Activated naive CD4-positive, alpha-beta T cell treated with anti-CD3 and anti-CD28 coated beads for 36 hours (primary cell): Measurements from ENCODE around the gene ATP5PB. TPM values are rescaled to one million over a fixed set of nuclear protein-coding genes. Genes with fewer than 3 reads are reported as not detected.

Experiments used
- CTCF ChIA-PET: fragments of 350-600 bp; sonication (Branson Sonifier 250); formaldehyde crosslinking; loops from one replicate; lab custom pipeline; 2021; ENCODE audit warnings: antibody characterized with exemption; lab: Charles Lee
- DNase-seq: peaks from one replicate; pipeline ENCODE4 v3.0.0-alpha.2; 2020
- H3K27ac Mint-ChIP-seq: one replicate; pipeline ENCODE4 v1.8.0; 2021; ENCODE audit warnings: mild to moderate bottlenecking, mixed read lengths
- H3K27me3 Mint-ChIP-seq: one replicate; pipeline ENCODE4 v1.8.0; 2021; ENCODE audit warnings: low read depth, mixed read lengths
- H3K36me3 Mint-ChIP-seq: one replicate; pipeline ENCODE4 v1.8.0; 2021; ENCODE audit warnings: low read depth, mixed read lengths
- H3K4me1 Mint-ChIP-seq: one replicate; pipeline ENCODE4 v1.8.0; 2021; ENCODE audit warnings: low read depth, mixed read lengths
- H3K4me3 Mint-ChIP-seq: one replicate; pipeline ENCODE4 v1.8.0; 2021; ENCODE audit warnings: mild to moderate bottlenecking, moderate library complexity, mixed read lengths
- H3K9me3 Mint-ChIP-seq: one replicate; pipeline ENCODE4 v1.8.0; 2021; ENCODE audit warnings: mixed read lengths
- intact Hi-C: fragments of 100-400 bp; cut with micrococcal nuclease; formaldehyde crosslinking; loops from one replicate; pipeline ENCODE4 v1.15.1; 2023
- total RNA-seq, 2 experiments: library from RNA; stranded (reverse); gene quantifications; one replicate each; pipeline ENCODE4 v1.2.3, GENCODE V29; 2021

The ATP5PB gene
- total RNA-seq, 2 experiments from 2014 or later: 324 to 331 TPM

DNA sequence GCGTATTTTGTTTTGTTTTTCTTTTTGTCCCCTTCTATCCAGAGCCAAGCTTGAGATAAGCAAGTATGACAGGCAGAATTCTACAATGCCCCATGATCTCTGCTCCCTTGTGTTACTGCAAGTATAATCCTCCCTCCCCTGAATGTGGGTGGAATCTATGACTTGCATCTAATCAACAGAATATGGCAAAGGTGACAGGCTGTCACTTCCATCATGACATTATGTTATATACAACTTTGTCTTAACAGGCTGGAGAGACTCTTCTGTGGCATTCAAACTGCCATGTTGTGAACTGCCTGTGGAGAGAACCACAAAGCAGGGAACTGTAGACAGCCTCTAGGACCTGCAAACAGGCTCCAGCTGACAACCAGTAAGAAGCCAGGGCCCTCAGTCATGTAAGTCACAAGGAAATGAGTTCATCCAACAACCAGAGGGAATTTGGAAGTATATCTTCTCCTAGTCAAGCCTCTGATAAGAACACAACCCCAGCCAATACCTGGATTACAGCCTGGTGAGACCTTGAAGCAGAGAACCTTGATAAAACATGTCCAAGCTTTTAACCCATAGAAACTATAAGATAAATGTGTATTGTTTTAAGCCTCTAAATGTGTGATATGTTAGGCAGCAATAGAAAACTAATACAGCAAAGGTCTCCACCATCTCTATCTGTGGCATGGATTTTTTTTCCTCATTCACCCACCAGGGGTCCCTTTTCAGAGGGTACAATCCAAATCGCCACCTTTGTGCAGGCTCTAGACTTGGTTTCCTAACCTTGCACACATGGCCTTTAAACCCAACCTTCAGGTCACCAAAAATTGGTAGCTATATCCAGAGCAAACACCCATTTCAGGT is 18.8 kb downstream of the ATP5PB start:
- no peaks in the 10 kb centered on the region for H3K9me3 Mint-ChIP-seq
- H3K4me3 Mint-ChIP-seq: no peak overlapping the region
- H3K4me1 Mint-ChIP-seq: peaks cover 15% of the 10 kb centered on the region
- H3K27me3 Mint-ChIP-seq: no peaks in the 10 kb centered on the region
- intact Hi-C loops: no loop called here
- DNase-seq: no peak
- peaks cover 12% of the 10 kb centered on the region for H3K36me3 Mint-ChIP-seq
- CTCF ChIA-PET: interaction anchor here (1.3 kb wide), 1 partner anchor 40 kb away, joined by 4 read pairs; no protein-coding TSS in a partner anchor
- no peak overlapping the region for H3K27ac Mint-ChIP-seq

DNA sequence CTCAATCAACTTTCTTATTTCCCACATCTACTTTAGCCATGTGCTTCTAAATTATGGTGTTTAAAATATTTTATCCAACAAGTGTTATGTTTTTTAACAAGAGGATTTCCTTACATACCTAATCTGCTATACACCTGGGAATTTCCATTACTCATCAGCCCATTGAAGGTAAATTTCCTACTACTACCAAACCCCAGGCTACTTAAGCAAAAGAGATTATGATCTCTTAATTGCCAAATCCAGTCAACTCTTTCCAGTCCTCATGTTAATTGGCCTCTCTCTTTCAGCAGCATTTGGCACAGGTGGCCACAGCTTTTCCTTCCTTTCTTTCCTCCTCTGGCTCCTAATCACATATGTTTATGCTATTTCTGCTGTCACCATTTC is 19.4 kb downstream of the ATP5PB start:
- Mint-ChIP-seq H3K27me3 (no peaks in the 10 kb centered on the region), H3K36me3 (peaks cover 8% of the 10 kb centered on the region), H3K9me3 (no peaks in the 10 kb centered on the region), H3K4me1 (peaks cover 14% of the 10 kb centered on the region), H3K4me3 (no peak overlapping the region), H3K27ac (no peak overlapping the region)
- CTCF ChIA-PET: interaction anchor here (0.7 to 1.3 kb wide), 2 partner anchors 39 to 345 kb away, joined by 4 read pairs; no protein-coding TSS in a partner anchor
- intact Hi-C loops: no loop called here
- no peak for DNase-seq

DNA sequence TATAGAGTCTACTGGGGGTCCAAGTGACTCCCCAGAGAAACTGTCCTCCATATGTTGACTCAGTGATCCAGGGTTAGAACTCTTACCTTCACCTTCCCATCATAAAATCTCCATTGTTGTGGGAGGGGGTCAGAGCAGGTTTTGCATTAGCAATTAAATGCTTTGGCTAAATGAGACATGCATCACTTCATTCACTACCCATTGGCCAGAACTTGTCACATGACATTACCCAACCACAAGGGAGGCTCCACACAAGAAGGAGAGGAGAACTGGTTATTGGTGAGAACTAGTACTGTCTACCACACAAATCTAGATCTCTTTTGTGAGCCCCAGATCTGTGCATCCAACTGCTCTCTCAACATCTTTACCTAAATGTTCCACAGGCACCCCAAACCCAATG is 20.3 kb downstream of the ATP5PB start:
- Mint-ChIP-seq H3K9me3 (no peaks in the 10 kb centered on the region), H3K36me3 (peaks cover 8% of the 10 kb centered on the region), H3K27ac (no peak overlapping the region), H3K27me3 (no peaks in the 10 kb centered on the region), H3K4me1 (peaks cover 12% of the 10 kb centered on the region), H3K4me3 (no peak overlapping the region)
- intact Hi-C loops: no loop called here
- CTCF ChIA-PET: interaction anchor here (0.7 to 1.3 kb wide), 2 partner anchors 38 to 344 kb away, joined by 4 read pairs; no protein-coding TSS in a partner anchor
- DNase-seq: no peak

DNA sequence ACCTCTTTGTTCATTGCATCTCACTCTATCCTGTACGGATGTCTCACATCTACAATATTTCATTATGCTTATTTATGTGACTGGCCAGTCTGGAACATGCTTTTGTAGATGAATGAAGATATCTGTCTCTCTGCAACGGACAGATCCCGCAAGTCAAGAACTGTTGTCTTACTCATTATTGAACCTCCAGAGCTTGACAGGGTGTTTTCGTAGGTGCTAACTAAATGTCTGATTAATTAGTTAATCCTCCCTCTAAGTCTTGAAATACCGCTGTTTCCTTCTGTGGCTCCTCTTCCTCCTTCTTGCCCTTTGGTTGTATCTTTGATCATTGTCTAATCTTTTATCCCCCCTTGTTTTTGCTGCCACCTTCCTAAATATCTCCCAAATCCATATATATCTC is 21.3 kb downstream of the ATP5PB start:
- intact Hi-C loops: loop anchor here (2.0 to 5.0 kb wide), 5 partner anchors 64 to 588 kb away; no protein-coding TSS in a partner anchor
- peaks cover 20% of the 10 kb centered on the region for H3K4me1 Mint-ChIP-seq
- CTCF ChIA-PET: interaction anchor here (0.6 to 1.4 kb wide), 2 partner anchors 17 to 268 kb away, joined by 3 to 5 read pairs; no protein-coding TSS in a partner anchor
- H3K27me3 Mint-ChIP-seq: no peaks in the 10 kb centered on the region
- no peak overlapping the region for H3K27ac Mint-ChIP-seq
- H3K36me3 Mint-ChIP-seq: peaks cover 6% of the 10 kb centered on the region
- H3K9me3 Mint-ChIP-seq: no peaks in the 10 kb centered on the region
- DNase-seq: no peak
- H3K4me3 Mint-ChIP-seq: no peak overlapping the region

DNA sequence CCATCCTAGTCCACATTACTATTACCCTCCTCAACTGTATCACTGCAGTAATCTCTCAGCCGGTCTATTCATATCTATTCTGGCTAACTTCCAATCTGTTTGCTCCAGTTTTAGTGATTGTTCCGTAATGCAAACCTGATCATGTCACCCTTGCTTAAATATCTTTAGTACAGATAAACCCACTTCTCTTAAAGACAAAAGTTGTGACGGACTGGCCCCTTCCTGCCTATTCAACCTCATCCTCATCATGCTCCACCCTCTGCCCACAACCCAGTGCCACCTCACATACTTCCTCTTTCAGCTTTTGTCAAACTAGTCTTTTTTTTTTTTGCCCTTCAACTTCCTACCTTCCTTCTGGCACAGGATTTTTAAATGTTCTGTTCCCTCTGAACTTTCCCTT is 21.7 kb downstream of the ATP5PB start:
- DNase-seq: peak; percentile 88
- intact Hi-C loops: loop anchor here (1.0 to 5.0 kb wide), 6 partner anchors 22 to 589 kb away; partner anchors contain the start of genes ATP5PB and WDR77
- no peak overlapping the region for H3K27ac Mint-ChIP-seq
- no peaks in the 10 kb centered on the region for H3K27me3 Mint-ChIP-seq
- H3K36me3 Mint-ChIP-seq: peaks cover 6% of the 10 kb centered on the region
- H3K4me1 Mint-ChIP-seq: peaks cover 24% of the 10 kb centered on the region
- CTCF ChIA-PET: interaction anchor here (0.6 to 2.2 kb wide), 4 partner anchors 17 to 267 kb away, joined by 3 to 9 read pairs (median 4); no protein-coding TSS in a partner anchor
- H3K9me3 Mint-ChIP-seq: no peaks in the 10 kb centered on the region
- no peak overlapping the region for H3K4me3 Mint-ChIP-seq

DNA sequence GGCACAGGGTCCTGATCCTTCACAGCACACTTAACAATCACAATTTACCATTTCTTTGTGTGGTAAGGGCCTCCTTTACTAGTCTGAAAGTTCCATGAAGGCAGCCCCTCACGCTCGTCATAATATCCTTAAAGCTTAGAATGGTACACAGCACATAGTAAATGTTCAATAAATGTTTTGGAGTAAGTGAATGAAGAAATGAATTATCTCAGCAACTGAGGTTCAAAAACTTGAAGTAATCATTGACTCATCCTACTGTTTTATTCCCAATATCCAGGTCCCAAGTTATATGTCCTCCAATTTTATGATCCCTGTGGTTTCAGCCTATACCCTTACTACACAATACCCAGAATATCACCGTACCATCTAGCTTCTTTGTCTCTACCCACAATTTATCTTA is 22.3 kb downstream of the ATP5PB start:
- Mint-ChIP-seq H3K4me3 (no peak overlapping the region), H3K27ac (no peak overlapping the region), H3K36me3 (peaks cover 6% of the 10 kb centered on the region), H3K4me1 (peaks cover 30% of the 10 kb centered on the region), H3K27me3 (no peaks in the 10 kb centered on the region), H3K9me3 (no peaks in the 10 kb centered on the region)
- no peak for DNase-seq
- CTCF ChIA-PET: interaction anchor here (0.6 to 2.2 kb wide), 3 partner anchors 17 to 37 kb away, joined by 4 to 9 read pairs (median 5); no protein-coding TSS in a partner anchor
- intact Hi-C loops: loop anchor here (1.0 to 5.0 kb wide), 6 partner anchors 22 to 589 kb away; partner anchors contain the start of genes ATP5PB and WDR77

DNA sequence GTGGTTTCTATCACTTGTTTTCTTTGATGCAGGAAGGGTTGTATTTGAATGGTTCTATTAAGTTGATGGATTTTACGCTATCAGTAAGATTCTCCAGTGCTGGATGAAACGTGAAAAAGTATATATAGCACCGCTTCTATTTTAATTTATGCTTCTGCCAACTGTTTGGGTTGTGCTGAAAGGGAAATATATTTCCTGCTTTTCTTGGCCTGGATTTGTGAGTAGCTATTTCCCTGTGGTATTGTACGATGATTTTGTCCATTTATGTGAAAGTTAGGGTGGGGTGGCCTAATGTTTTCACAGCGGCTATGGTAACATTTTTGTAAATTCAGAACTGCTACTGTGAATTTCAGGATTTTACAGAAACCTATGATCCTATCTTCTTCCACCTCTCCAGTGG is 24.8 kb downstream of the ATP5PB start:
- Mint-ChIP-seq H3K27ac (peak overlapping the region; percentile 96), H3K9me3 (no peaks in the 10 kb centered on the region), H3K4me3 (peak overlapping the region; percentile 83), H3K36me3 (peaks cover 15% of the 10 kb centered on the region), H3K4me1 (peaks cover 40% of the 10 kb centered on the region), H3K27me3 (no peaks in the 10 kb centered on the region)
- DNase-seq: no peak
- intact Hi-C loops: loop anchor here (1.0 to 5.0 kb wide), 2 partner anchors 281 to 592 kb away; partner anchors contain the start of gene DDX20
- CTCF ChIA-PET: interaction anchor here (1.7 to 3.8 kb wide), 2 partner anchors 21 to 34 kb away, joined by 8 to 27 read pairs; no protein-coding TSS in a partner anchor

DNA sequence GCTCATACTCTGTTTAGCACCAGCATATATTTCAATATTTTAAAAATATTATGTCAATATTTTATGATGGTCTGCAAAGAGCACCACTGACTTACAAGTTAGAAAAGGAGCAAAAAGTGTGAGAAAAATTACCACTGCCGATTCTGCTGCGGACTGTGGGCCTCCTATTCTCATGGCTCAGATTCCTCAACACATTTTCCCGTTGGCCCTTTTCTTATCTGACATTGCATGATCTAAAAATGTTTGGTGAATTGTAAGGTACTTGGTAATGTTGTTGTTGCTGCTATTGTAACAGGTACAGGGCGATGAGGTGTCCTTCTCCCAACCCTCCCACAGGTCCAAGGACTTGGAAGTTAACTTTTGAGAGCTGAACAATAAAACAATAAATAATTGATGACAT is 25.3 kb downstream of the ATP5PB start:
- H3K9me3 Mint-ChIP-seq: no peaks in the 10 kb centered on the region
- no peak for DNase-seq
- intact Hi-C loops: loop anchor here (1.0 to 5.0 kb wide), 2 partner anchors 281 to 592 kb away; partner anchors contain the start of gene DDX20
- peaks cover 40% of the 10 kb centered on the region for H3K4me1 Mint-ChIP-seq
- peak overlapping the region; percentile 83 for H3K4me3 Mint-ChIP-seq
- H3K27ac Mint-ChIP-seq: peak overlapping the region; percentile 96
- no peaks in the 10 kb centered on the region for H3K27me3 Mint-ChIP-seq
- peaks cover 15% of the 10 kb centered on the region for H3K36me3 Mint-ChIP-seq
- CTCF ChIA-PET: interaction anchor here (0.9 to 3.8 kb wide), 4 partner anchors 8 to 34 kb away, joined by 6 to 27 read pairs (median 7); no protein-coding TSS in a partner anchor

DNA sequence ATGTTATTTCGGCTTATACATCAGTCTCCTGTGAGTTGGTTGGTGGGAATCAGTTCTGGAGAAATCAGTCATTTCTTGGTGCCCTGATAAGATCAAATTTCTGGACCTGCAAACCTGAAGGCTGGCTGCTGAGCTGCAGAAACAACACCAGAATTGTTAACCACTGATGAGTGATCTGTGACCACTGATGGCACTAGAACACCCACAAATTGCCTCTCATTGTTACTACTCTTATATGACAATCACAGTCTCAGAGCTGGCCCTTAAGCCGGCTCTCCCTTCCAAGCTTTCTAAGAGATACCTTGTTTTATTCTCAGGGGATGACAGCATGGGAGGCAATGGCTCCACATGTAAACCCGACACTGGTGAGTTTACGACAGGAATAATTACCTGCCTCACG is 26.4 kb downstream of the ATP5PB start:
- CTCF ChIA-PET: interaction anchor here (0.5 to 3.8 kb wide), 5 partner anchors 9 to 272 kb away, joined by 3 to 27 read pairs (median 6); no protein-coding TSS in a partner anchor
- H3K4me3 Mint-ChIP-seq: peak overlapping the region; percentile 39
- peaks cover 15% of the 10 kb centered on the region for H3K36me3 Mint-ChIP-seq
- H3K9me3 Mint-ChIP-seq: no peaks in the 10 kb centered on the region
- H3K4me1 Mint-ChIP-seq: peaks cover 43% of the 10 kb centered on the region
- no peaks in the 10 kb centered on the region for H3K27me3 Mint-ChIP-seq
- intact Hi-C loops: loop anchor here (1.0 kb wide), 2 partner anchors 21 to 32 kb away; no protein-coding TSS in a partner anchor
- peak; percentile 50 for DNase-seq
- H3K27ac Mint-ChIP-seq: peak overlapping the region; percentile 96

DNA sequence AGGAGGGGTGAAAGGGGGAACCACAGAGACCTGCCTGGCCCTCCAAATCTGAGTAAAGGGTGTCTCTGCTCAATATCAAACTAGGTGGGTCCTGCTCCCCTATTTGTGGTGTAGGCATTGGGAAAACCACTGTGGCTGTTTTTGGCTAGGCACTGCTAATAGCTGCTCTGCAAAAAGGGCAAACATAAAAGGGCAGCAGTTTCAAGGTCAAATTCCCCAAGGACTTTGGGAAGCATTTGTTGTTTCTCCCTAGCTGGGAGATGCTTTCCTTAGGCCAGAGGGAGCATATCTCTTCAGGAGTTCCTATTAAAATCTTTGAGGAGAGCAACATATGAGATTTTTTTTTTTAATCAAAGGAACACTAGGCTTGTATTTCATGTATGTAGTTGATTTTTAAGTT is 26.9 kb downstream of the ATP5PB start:
- Mint-ChIP-seq H3K27me3 (no peaks in the 10 kb centered on the region), H3K9me3 (no peaks in the 10 kb centered on the region), H3K36me3 (peaks cover 15% of the 10 kb centered on the region), H3K4me1 (peaks cover 43% of the 10 kb centered on the region), H3K4me3 (peak overlapping the region; percentile 39), H3K27ac (peak overlapping the region; percentile 71)
- CTCF ChIA-PET: interaction anchor here (0.6 to 3.8 kb wide), 9 partner anchors 10 to 291 kb away, joined by 3 to 27 read pairs (median 4); no protein-coding TSS in a partner anchor
- DNase-seq: no peak
- intact Hi-C loops: no loop called here

DNA sequence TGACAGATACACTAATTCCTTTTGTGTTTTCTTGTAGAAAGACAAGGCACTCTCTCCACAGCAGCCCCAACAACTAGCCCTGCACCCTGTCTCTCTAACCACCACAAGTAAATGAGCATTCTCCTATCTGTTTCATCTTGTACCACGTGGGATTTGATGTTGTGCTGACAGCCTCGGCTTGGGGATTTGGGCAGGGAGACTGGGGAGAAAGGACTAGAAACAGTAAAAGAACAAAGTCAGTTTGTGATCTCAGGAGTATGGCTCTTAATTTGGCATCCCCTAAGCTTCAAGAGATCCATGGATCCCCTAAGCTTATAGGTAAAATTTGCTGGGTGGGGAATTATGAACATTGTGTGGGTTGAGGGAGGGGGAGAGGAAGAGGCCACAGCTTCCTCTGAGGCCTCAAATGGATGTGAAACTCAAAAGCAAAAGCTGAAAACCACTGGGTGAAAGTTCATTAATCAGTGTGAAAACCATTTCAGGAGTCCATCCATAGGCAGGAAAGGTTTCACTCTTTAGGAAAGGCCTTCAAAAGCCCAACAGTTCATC is 27.6 kb downstream of the ATP5PB start:
- H3K27me3 Mint-ChIP-seq: no peaks in the 10 kb centered on the region
- peak overlapping the region; percentile 71 for H3K27ac Mint-ChIP-seq
- intact Hi-C loops: no loop called here
- DNase-seq: peak; percentile 50
- peaks cover 46% of the 10 kb centered on the region for H3K4me1 Mint-ChIP-seq
- CTCF ChIA-PET: interaction anchor here (0.6 to 3.8 kb wide), 12 partner anchors 11 to 293 kb away, joined by 3 to 27 read pairs (median 3); no protein-coding TSS in a partner anchor
- peak overlapping the region; percentile 17 for H3K4me3 Mint-ChIP-seq
- H3K36me3 Mint-ChIP-seq: peaks cover 15% of the 10 kb centered on the region
- H3K9me3 Mint-ChIP-seq: no peaks in the 10 kb centered on the region
